ENCODE data around the gene SYT2. TPM values are rescaled to one million over a fixed set of nuclear protein-coding genes. Genes with fewer than 3 reads are reported as not detected.

Gene SYT2
- total and polyA plus RNA-seq, 2 of the 13 experiments (the other 11 are each of a cell fraction or from before 2014, with no cell fraction given), result not detected

GRCh38 chr1:202682477-202682876, 27.8 kb downstream of the SYT2 start:
- DNase-seq (ENCODE audit: low spot score), result no peak
- no peak for FAIRE-seq
- CTCF ChIA-PET (ENCODE audit: low intra/inter-chr PET ratio, low total read pairs), result no interaction called here
- no peak overlapping the region for H2AFZ ChIP-seq (ENCODE audit: low read length)
- no peaks in the 10 kb centered on the region for H3K36me3 ChIP-seq (replicated peaks in 1 of 2; ENCODE audit: control insufficient read depth in 1 of 2, insufficient read depth in 2 of 2, low read length in 2 of 2)
- H3K27ac ChIP-seq (ENCODE audit: extremely low read length, insufficient read depth, low read length), result no peak overlapping the region
- ATAC-seq, result no peak
- no peaks in the 10 kb centered on the region for H3K9me3 ChIP-seq (ENCODE audit: low read length)
- H3K79me2 ChIP-seq (ENCODE audit: insufficient read depth, low read length), result no peaks in the 10 kb centered on the region
- in situ Hi-C loops (cut with HindIII; ENCODE audit: extremely low pct_ligation_motif_present, low pct_unique_long_range_greater_than_20kb), result no loop called here
- 14% methylated on average over 9 of the region's 9 CpGs for WGBS (ENCODE audit: low lambda C conversion rate)
- H3K27me3 ChIP-seq (ENCODE audit: control insufficient read depth in 1 of 2, insufficient read depth in 2 of 2, low read length in 2 of 2), result peaks cover 1 to 46% of the 10 kb centered on the region in 2 experiments; a peak in 2 of 5 replicates
- no peak overlapping the region for H3K9ac ChIP-seq (ENCODE audit: insufficient read depth, low read depth, low read length)
- no peak overlapping the region for H3K4me3 ChIP-seq (replicated peaks in 1 of 3; ENCODE audit: insufficient read depth in 1 of 3, low read depth in 2 of 3, low read length in 3 of 3)
- BruUV-seq (replicated peaks), result no TSS peak
- no peak overlapping the region for H3K4me2 ChIP-seq (ENCODE audit: low read depth, low read length)
- H4K20me1 ChIP-seq (ENCODE audit: insufficient read depth, low read length), result no peaks in the 10 kb centered on the region
- H3K4me1 ChIP-seq (ENCODE audit: insufficient read depth, low read length), result no peaks in the 10 kb centered on the region
- POLR2A ChIA-PET, result no interaction called here
- intact Hi-C loops (cut with micrococcal nuclease; ENCODE audit: unreplicated experiment), result no loop called here
- TF ChIP-seq SETDB1 (CRISPR knock-in tag; IDR thresholded peaks at IDR 0.05; ENCODE audit: borderline replicate concordance) (no peak), CREB1 (IDR thresholded peaks at IDR 0.05) (no peak), CREB1 (CRISPR knock-in tag; IDR thresholded peaks at IDR 0.05) (no peak), ZNF574 (CRISPR knock-in tag; IDR thresholded peaks at IDR 0.05) (no peak), TCF7L2 (IDR thresholded peaks at IDR 0.05; ENCODE audit: low read depth, low read length) (no peak), ZBTB21 (CRISPR knock-in tag; IDR thresholded peaks at IDR 0.05) (no peak), RXRB (CRISPR knock-in tag; IDR thresholded peaks at IDR 0.05; ENCODE audit: borderline replicate concordance) (no peak), HOXA3 (CRISPR knock-in tag; IDR thresholded peaks at IDR 0.05) (no peak), NFRKB (IDR thresholded peaks at IDR 0.05) (no peak), AKNA (CRISPR knock-in tag; IDR thresholded peaks at IDR 0.05; ENCODE audit: borderline replicate concordance) (no peak), KLF16 (CRISPR knock-in tag; IDR thresholded peaks at IDR 0.05) (no peak), NFKBIZ (CRISPR knock-in tag; IDR thresholded peaks at IDR 0.05) (no peak), ATF5 (CRISPR knock-in tag; IDR thresholded peaks at IDR 0.05; ENCODE audit: low read depth) (no peak), CENPT (CRISPR knock-in tag; IDR thresholded peaks at IDR 0.05; ENCODE audit: low read depth) (no peak), ZNF660 (CRISPR knock-in tag; IDR thresholded peaks at IDR 0.05; ENCODE audit: borderline replicate concordance, low read depth) (no peak), BRF2 (CRISPR knock-in tag; IDR thresholded peaks at IDR 0.05) (no peak), SRSF4 (IDR thresholded peaks at IDR 0.05; ENCODE audit: low read depth, low read length, poor library complexity, severe bottlenecking) (no peak)
